Heart left ventricle (tissue), 16 donors: Measurements from ENCODE around the gene PYROXD2. TPM values are rescaled to one million over a fixed set of nuclear protein-coding genes. Genes with fewer than 3 reads are reported as not detected.

ENCODE experiments used
- ATAC-seq, 4 donors: fragments of 200-7000 bp; cut with Tn5 transposase; one replicate each; pipeline ENCODE4 v1.9.1; 2020 to 2022; ENCODE audit warnings: moderate library complexity in 4 of 4, mild to moderate bottlenecking in 3 of 4, moderate number of reproducible peaks in 1 of 4
- DNase-seq, 5 donors: peaks; one replicate each; pipeline ENCODE4 v3.0.0-alpha.2; 2020
- H3K27ac ChIP-seq, 12 donors: fragments of 200-600 bp; sonication (generic) in 4 of 12; one replicate each; pipeline versions ENCODE4 v1.5.0 to v1.8.0; 2016 to 2022; ENCODE audit warnings: mild to moderate bottlenecking in 2 of 12
- H3K27me3 ChIP-seq, 9 donors: fragments of 200-600 bp; sonication (generic) in 2 of 9; one replicate each; pipeline versions ENCODE4 v1.5.1 to v1.8.0; 2016 to 2022; ENCODE audit warnings: mild to moderate bottlenecking in 3 of 9
- H3K36me3 ChIP-seq, 9 donors: fragments of 200-600 bp; sonication (generic) in 2 of 9; one replicate each; pipeline versions ENCODE4 v1.5.0 to v1.8.0; 2018 to 2022; ENCODE audit warnings: mild to moderate bottlenecking in 2 of 9
- H3K4me1 ChIP-seq, 12 donors: fragments of 200-600 bp; sonication (generic) in 4 of 12; one replicate each; pipeline versions ENCODE4 v1.5.0 to v1.8.0; 2016 to 2022; ENCODE audit warnings: mild to moderate bottlenecking in 3 of 12
- H3K4me3 ChIP-seq, 12 donors: fragments of 200-600 bp; sonication (generic) in 4 of 12; one replicate each; pipeline versions ENCODE4 v1.5.0 to v1.8.0; 2017 to 2022; ENCODE audit warnings: mild to moderate bottlenecking in 9 of 12, moderate library complexity in 4 of 12
- H3K9me3 ChIP-seq, 12 donors: fragments of 200-600 bp; sonication (generic) in 4 of 12; one replicate each; pipeline versions ENCODE4 v1.5.0 to v1.8.0; 2016 to 2022; ENCODE audit warnings: mild to moderate bottlenecking in 1 of 12
- POLR2A ChIP-seq, 2 donors: fragments of 450-650 bp; IDR thresholded peaks; one replicate each; pipeline ENCODE4 v1.6.1; 2017; ENCODE audit warnings: antibody characterized with exemption in 2 of 2, mild to moderate bottlenecking in 2 of 2, moderate library complexity in 2 of 2
- WGBS, 4 donors: extraction: QIAGEN DNeasy Blood & Tissue Kit in 2 of 4; methylation state at CpG; one replicate each; pipeline versions ENCODE4 v1.1.5 to v1.1.7; 2013 to 2018; 5-methylcytosine and 5-hydroxymethylcytosine counted together
- intact Hi-C, 10 donors: fragments of 100-400 bp; cut with DNase I; formaldehyde crosslinking; loops; one replicate each; pipeline versions ENCODE4 v1.11.1 to v1.14.2; 2022
- polyA plus RNA-seq, 2 donors: library from polyadenylated mRNA; stranded (reverse); fragments of 200-250 nt; gene quantifications; one replicate each; pipeline ENCODE4 v1.2.3, GENCODE V29; 2013
- total RNA-seq, 9 donors: library from RNA; depleted of rRNA in 2 of 9; stranded (reverse); fragments of >200 nt in 2 of 9; fragmentation: NEBNext Ultra II Directional in 3 of 9; extraction: Animal tissue kit (Norgen Biotek cat#: 25700) in 3 of 9; gene quantifications; one replicate each; pipeline versions ENCODE4 v1.1.0 to v1.2.4, GENCODE V29; 2016 to 2023
- TF ChIP-seq, protein P1 (sequence below), 12 donors: fragments of 200-600 bp; sonication (generic) in 4 of 12; IDR thresholded peaks; one replicate each; pipeline versions ENCODE4 v1.5.0 to v1.8.0; 2018 to 2022; ENCODE audit warnings: antibody characterized with exemption in 12 of 12, mild to moderate bottlenecking in 5 of 12
- donor health status: ischemic (EF 13 %, LVEDD 7.1; RV severe dilation, severe dysfunction).
- donor health status: healthy with polysubstance abuse.
- donor health status: DM: no; HTN: yes; CAD: no.
- donor health status: DM: no; HTN: no; CAD: no.
- donor health status: ischemic (EF 25% LVEDD 6.9; RV normal size, moderate dysfunction).
- donor health status: ischemic (EF 25% LVEDD 5.7; RV mildly dilated, moderate dysfunction).
- donor health status: healthy.
- donor health status: DM: yes; HTN: yes; CAD: no.
- donor health status: ischemic (EF 35%, LVEDD 5.7; RV mildly dilated, moderate dysfunction).
- donor health status: nonischemic (EF 11% LVEDD 7.7; RV severe dilation, severe dysfunction).
- donor health status: DM: yes; HTN: yes; CAD: no.
- donor health status: PGD.
- donor health status: ischemic (EF 29% LVEDD 5.4; RV normal size, mild dysfunction).
- donor health status: nonischemic (EF 23%, LVEDD 6.1; RV moderate dilation, normal function).

The PYROXD2 gene
- total and polyA plus RNA-seq, 11 donors: 4.1 to 22.0 (median 11.1) TPM

DNA sequence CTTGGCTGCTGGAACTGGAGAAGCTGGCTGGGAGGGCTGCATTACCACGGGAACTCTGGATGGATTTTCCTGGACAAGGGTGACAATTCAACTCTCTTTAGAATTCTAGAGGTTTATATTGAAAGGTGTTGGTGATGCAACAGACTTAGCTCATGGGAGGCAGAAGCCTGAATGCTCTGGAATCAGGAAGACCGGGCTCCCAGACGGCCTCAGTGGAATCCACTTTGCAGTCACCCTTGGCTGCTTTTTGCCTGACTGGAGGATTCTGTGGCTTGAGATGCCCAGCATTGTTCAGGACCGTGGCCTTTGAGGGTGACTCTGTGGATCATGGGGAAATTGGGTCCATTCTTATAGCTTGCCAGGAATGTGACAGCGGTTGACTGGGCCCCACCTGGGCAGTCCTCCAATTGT is 32.3 kb downstream of the PYROXD2 start:
- intact Hi-C loops: no loop called here
- no peak for DNase-seq

DNA sequence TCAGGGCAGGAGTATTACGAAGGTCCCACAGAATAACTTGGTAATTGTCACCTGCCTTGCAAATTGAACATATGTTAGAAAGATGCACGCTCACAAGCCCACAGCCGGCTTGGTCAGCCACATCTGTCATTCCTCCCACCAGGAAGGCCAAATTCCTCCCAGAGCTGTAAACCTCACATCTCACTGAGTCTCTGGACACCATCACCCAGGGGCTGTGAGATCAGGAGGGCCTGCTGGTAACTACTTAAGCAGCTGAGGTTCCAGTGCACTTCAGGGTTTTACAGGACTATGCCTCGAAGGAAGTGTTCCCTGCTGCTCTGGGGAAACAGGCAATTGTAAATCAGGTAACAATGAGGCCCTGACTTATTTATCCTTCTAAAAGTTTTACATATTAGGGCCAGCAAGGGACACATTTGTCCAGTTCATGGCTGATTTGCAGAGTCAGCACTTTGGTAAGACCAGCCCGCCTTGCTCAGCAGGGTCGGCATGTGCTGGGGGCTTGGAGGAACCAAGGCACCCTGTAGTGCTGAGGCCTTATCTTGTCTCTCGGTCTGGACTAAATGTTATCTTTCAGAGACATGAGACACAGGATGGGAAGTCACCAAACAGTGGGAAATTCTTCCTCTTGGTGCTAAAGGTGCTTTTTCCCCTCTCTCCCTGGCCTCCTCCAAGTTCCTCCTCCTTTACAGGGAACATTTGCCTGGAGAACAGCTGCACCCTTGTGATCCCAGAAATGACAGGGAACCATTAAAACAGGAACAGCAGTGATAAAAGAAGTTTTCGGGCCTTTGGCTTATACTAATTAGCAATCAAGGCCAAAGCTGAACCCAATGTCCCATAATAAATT is 34.3 kb downstream of the PYROXD2 start:
- peaks cover 0 to 38% (median 22%) of the 10 kb centered on the region in 9 donors for H3K36me3 ChIP-seq
- intact Hi-C loops: no loop called here
- peaks cover 0 to 7% (median 2%) of the 10 kb centered on the region in 12 donors for H3K9me3 ChIP-seq
- no peak overlapping the region for H3K4me3 ChIP-seq
- H3K27ac ChIP-seq: no peak overlapping the region
- ATAC-seq (no peak), DNase-seq (no peak)
- 87 to 92% (median 89%) methylated on average over 8 of the region's 8 CpGs for WGBS, 4 donors
- no peaks in the 10 kb centered on the region for H3K27me3 ChIP-seq
- no peaks in the 10 kb centered on the region for H3K4me1 ChIP-seq
- TF ChIP-seq, protein P1, sequence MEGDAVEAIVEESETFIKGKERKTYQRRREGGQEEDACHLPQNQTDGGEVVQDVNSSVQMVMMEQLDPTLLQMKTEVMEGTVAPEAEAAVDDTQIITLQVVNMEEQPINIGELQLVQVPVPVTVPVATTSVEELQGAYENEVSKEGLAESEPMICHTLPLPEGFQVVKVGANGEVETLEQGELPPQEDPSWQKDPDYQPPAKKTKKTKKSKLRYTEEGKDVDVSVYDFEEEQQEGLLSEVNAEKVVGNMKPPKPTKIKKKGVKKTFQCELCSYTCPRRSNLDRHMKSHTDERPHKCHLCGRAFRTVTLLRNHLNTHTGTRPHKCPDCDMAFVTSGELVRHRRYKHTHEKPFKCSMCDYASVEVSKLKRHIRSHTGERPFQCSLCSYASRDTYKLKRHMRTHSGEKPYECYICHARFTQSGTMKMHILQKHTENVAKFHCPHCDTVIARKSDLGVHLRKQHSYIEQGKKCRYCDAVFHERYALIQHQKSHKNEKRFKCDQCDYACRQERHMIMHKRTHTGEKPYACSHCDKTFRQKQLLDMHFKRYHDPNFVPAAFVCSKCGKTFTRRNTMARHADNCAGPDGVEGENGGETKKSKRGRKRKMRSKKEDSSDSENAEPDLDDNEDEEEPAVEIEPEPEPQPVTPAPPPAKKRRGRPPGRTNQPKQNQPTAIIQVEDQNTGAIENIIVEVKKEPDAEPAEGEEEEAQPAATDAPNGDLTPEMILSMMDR (IDR thresholded peaks at IDR 0.05): no peak
- no peak for TF ChIP-seq POLR2A (IDR thresholded peaks at IDR 0.05)

More for the DNA sequence above, 32.3 kb downstream of the PYROXD2 start:
- Histone ChIP-seq H3K4me3 (no peak overlapping the region), H3K36me3 (peaks cover 0 to 47% (median 26%) of the 10 kb centered on the region in 9 donors), H3K9me3 (peaks cover 0 to 2% (median 0%) of the 10 kb centered on the region in 12 donors), H3K4me1 (no peaks in the 10 kb centered on the region), H3K27me3 (no peaks in the 10 kb centered on the region), H3K27ac (no peak overlapping the region)
- ATAC-seq: no peak
- TF ChIP-seq, protein P1 (IDR thresholded peaks at IDR 0.05): no peak
- WGBS, 4 donors: 82 to 85% (median 85%) methylated on average over 5 of the region's 5 CpGs

DNA sequence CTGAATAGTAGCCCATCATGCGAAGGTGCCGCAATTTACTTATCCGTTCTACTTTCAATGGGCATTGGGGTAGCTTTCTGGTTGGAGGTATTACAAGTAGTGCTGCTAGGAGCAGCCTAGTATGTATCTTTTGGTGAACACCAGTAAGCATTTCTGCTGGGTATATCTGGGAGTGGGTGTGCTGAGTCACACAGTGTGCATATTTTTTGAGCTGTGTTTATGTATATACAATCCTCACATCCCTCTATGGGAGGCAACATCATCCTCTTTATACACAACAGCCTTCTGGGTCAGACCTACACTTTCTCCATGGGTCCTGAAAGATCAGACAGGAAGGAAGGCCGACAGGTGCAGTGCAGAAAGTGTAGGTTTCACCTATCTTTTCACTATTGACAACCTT is 36.3 kb downstream of the PYROXD2 start:
- TF ChIP-seq, protein P1 (IDR thresholded peaks at IDR 0.05): no peak
- TF ChIP-seq POLR2A (IDR thresholded peaks at IDR 0.05): no peak
- Histone ChIP-seq H3K27ac (no peak overlapping the region), H3K9me3 (peaks cover 0 to 7% (median 2%) of the 10 kb centered on the region in 12 donors), H3K36me3 (peaks cover 0 to 23% (median 11%) of the 10 kb centered on the region in 9 donors), H3K4me1 (peaks cover 0 to 14% (median 2%) of the 10 kb centered on the region in 12 donors), H3K4me3 (no peak overlapping the region), H3K27me3 (peaks cover 0 to 2% (median 0%) of the 10 kb centered on the region in 9 donors)
- ATAC-seq (no peak), DNase-seq (no peak)
- intact Hi-C loops: no loop called here
- WGBS, 4 donors: 96 to 98% (median 97%) methylated on average over 4 of the region's 4 CpGs

DNA sequence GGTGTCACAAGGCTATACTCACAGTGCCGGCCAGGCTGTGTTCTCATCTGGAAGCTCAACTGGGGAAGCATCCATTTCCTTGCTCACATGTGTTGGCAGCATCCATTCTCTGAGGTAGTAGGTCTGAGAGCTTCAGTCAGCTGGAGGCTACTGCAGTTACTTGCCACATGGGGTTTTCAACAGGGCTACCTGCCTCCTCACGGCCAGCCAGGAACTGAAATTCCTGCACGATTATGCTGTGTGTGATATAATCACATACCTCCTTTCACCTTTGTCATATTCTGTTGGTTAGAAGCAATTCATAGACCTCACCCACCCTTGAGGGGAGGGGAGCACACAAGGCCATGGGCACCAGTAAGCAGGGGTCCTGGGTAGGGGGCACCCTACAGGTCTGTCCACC is 37.4 kb downstream of the PYROXD2 start:
- Histone ChIP-seq H3K27ac (no peak overlapping the region), H3K36me3 (peaks cover 0 to 12% (median under 1%) of the 10 kb centered on the region in 9 donors), H3K4me1 (peaks cover 0 to 22% (median 4%) of the 10 kb centered on the region in 12 donors), H3K4me3 (no peak overlapping the region), H3K9me3 (peaks cover 0 to 7% (median 2%) of the 10 kb centered on the region in 12 donors), H3K27me3 (peaks cover 0 to 2% (median 0%) of the 10 kb centered on the region in 9 donors)
- no peak for ATAC-seq
- WGBS, 4 donors: 94 to 97% (median 96%) methylated on average over 3 of the region's 3 CpGs
- no peak for DNase-seq
- intact Hi-C loops: no loop called here
- no peak for TF ChIP-seq POLR2A (IDR thresholded peaks at IDR 0.05)
- TF ChIP-seq, protein P1 (IDR thresholded peaks at IDR 0.05): no peak
